OCI-LY1 (cell line): ENCODE data around the gene FNDC8.

Source experiments
- H2AFZ ChIP-seq: fragments of 200-600 bp; sonication (generic), shearing (Covaris generic); 2 replicates; pipeline ENCODE4 v1.6.0; 2014; ENCODE audit warnings: antibody characterized with exemption, mild to moderate bottlenecking, low read length
- H3F3A ChIP-seq: fragments of 200-600 bp; sonication (generic), shearing (Covaris generic); 2 replicates; pipeline ENCODE4 v1.6.0; 2014; ENCODE audit warnings: mild to moderate bottlenecking, antibody characterized with exemption, low read length, moderate library complexity; ENCODE audit not compliant: insufficient read depth
- H3K27ac ChIP-seq: fragments of 200-600 bp; sonication (generic); 2 replicates; pipeline ENCODE4 v1.5.1; 2014; ENCODE audit warnings: low read length, mixed run types, mild to moderate bottlenecking, low read depth; ENCODE audit not compliant: poor library complexity, severe bottlenecking
- H3K27me3 ChIP-seq: fragments of 200-600 bp; sonication (generic); 2 replicates; pipeline ENCODE4 v1.6.0; 2014; ENCODE audit warnings: antibody characterized with exemption, mild to moderate bottlenecking, low read length, moderate library complexity; ENCODE audit not compliant: insufficient read depth
- H3K36me3 ChIP-seq: fragments of 200-600 bp; sonication (generic); 2 replicates; pipeline ENCODE4 v1.6.1; 2014; ENCODE audit warnings: mild to moderate bottlenecking, antibody characterized with exemption, low read length, moderate library complexity, mixed read lengths; ENCODE audit not compliant: insufficient read depth
- H3K4me1 ChIP-seq: fragments of 200-600 bp; sonication (generic); 2 replicates; pipeline ENCODE4 v1.5.1; 2014; ENCODE audit warnings: mild to moderate bottlenecking, low read length, moderate library complexity; ENCODE audit not compliant: insufficient read depth, severe bottlenecking
- H3K4me2 ChIP-seq: fragments of 200-600 bp; sonication (generic), shearing (Covaris generic); 2 replicates; pipeline ENCODE4 v1.6.1; 2014; ENCODE audit warnings: low read length
- H3K4me3 ChIP-seq: fragments of 200-600 bp; sonication (generic); 2 replicates; pipeline ENCODE4 v1.5.1; 2014; ENCODE audit warnings: low read length, low read depth, mild to moderate bottlenecking, mixed read lengths; ENCODE audit not compliant: poor library complexity, severe bottlenecking
- H3K79me2 ChIP-seq: fragments of 200-600 bp; shearing (Covaris generic); 2 replicates; pipeline ENCODE4 v1.6.1; 2016; ENCODE audit warnings: mixed run types, low read length, mixed read lengths; ENCODE audit not compliant: insufficient read depth
- H3K9ac ChIP-seq: fragments of 200-600 bp; sonication (generic), shearing (Covaris generic); 2 replicates; pipeline ENCODE4 v1.6.1; 2014; ENCODE audit warnings: mild to moderate bottlenecking, low read length, mixed read lengths
- H3K9me2 ChIP-seq: fragments of 200-600 bp; sonication (generic), shearing (Covaris generic); 2 replicates; pipeline ENCODE4 v1.6.1; 2014; ENCODE audit warnings: low read depth, mild to moderate bottlenecking, low read length, mixed read lengths
- H3K9me3 ChIP-seq: fragments of 200-600 bp; shearing (Covaris generic); 2 replicates; pipeline ENCODE4 v1.6.1; 2014; ENCODE audit warnings: low read length, mixed read lengths
- H4K20me1 ChIP-seq: fragments of 200-600 bp; sonication (generic), shearing (Covaris generic); 2 replicates; pipeline ENCODE4 v1.6.0; 2016; ENCODE audit warnings: mild to moderate bottlenecking, low read length; ENCODE audit not compliant: insufficient read depth
- EZH2 ChIP-seq: fragments of 200-600 bp; sonication (generic), shearing (Covaris generic); IDR thresholded peaks from 2 replicates; pipeline ENCODE4 v1.8.0; 2017; ENCODE audit warnings: borderline replicate concordance, mixed run types, mild to moderate bottlenecking, antibody characterized with exemption, low read length, moderate library complexity, mixed read lengths
- TF ChIP-seq, protein P1 (sequence below): fragments of 200-600 bp; sonication (generic), shearing (Covaris generic); IDR thresholded peaks from 2 replicates; pipeline ENCODE4 v1.5.1; 2017; ENCODE audit warnings: mild to moderate bottlenecking, antibody characterized with exemption, low read length, moderate library complexity, mixed read lengths

FNDC8 gene

DNA sequence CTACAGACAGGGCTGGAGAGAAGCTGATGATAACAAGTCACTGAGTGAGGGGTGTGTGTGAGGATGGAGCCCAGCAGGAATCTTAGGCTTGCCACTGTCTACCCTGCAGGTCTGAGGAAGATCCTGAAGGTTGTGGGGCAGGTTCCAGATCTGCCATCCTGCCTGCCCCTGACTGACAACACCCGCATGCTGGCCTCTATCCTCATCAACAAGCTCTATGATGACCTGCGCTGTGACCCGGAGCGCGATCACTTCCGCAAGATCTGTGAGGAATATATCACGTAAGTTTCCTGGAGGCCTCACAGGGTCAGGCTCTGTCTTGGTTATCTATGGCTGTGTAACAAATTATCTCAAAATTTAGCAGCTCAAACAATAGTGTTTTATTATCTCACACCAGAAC is 42.5 kb downstream of the FNDC8 start:
- H3K9me2 ChIP-seq = no peaks in the 10 kb centered on the region
- H3K9ac ChIP-seq = no peak overlapping the region
- TF ChIP-seq, protein P1, sequence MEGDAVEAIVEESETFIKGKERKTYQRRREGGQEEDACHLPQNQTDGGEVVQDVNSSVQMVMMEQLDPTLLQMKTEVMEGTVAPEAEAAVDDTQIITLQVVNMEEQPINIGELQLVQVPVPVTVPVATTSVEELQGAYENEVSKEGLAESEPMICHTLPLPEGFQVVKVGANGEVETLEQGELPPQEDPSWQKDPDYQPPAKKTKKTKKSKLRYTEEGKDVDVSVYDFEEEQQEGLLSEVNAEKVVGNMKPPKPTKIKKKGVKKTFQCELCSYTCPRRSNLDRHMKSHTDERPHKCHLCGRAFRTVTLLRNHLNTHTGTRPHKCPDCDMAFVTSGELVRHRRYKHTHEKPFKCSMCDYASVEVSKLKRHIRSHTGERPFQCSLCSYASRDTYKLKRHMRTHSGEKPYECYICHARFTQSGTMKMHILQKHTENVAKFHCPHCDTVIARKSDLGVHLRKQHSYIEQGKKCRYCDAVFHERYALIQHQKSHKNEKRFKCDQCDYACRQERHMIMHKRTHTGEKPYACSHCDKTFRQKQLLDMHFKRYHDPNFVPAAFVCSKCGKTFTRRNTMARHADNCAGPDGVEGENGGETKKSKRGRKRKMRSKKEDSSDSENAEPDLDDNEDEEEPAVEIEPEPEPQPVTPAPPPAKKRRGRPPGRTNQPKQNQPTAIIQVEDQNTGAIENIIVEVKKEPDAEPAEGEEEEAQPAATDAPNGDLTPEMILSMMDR = no peak
- no peak for TF ChIP-seq EZH2
- no peak overlapping the region for H2AFZ ChIP-seq
- H4K20me1 ChIP-seq = no peaks in the 10 kb centered on the region
- H3K4me3 ChIP-seq = no peak overlapping the region
- no peak overlapping the region for H3K27ac ChIP-seq
- peaks cover 4% of the 10 kb centered on the region; the same call in 1 of the 2 replicates for H3K27me3 ChIP-seq
- no peaks in the 10 kb centered on the region for H3K9me3 ChIP-seq
- no peaks in the 10 kb centered on the region for H3K4me1 ChIP-seq
- H3K36me3 ChIP-seq = no peaks in the 10 kb centered on the region
- no peak overlapping the region for H3K4me2 ChIP-seq
- H3F3A ChIP-seq = no peaks in the 10 kb centered on the region
- H3K79me2 ChIP-seq = no peaks in the 10 kb centered on the region

DNA sequence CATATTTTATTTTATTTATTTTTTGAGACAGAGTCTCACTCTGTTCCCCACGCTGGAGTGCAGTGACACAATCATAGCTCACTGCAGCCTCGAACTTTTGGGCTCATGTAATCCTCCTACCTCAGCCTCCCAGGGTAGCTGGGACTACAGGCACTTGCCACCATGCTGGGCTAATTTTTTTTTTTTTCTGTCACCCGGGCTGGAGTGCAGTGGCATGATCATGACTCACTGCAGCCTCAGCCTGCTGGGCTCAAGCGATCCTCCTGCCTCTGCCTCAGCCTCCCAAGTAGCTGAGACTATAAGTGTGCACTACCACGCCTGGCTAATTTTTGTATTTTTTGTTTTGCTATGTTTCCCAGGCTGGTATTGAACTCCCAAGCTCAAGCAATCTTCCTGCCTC is 43.3 kb downstream of the FNDC8 start:
- H3K4me2 ChIP-seq = no peak overlapping the region
- no peaks in the 10 kb centered on the region for H3K79me2 ChIP-seq
- H3K27me3 ChIP-seq = peaks cover 4% of the 10 kb centered on the region; the same call in 1 of the 2 replicates
- H3K36me3 ChIP-seq = no peaks in the 10 kb centered on the region
- no peak overlapping the region for H3K27ac ChIP-seq
- no peak overlapping the region for H2AFZ ChIP-seq
- no peak overlapping the region for H3K9ac ChIP-seq
- TF ChIP-seq, protein P1 = no peak
- TF ChIP-seq EZH2 = no peak
- no peaks in the 10 kb centered on the region for H4K20me1 ChIP-seq
- H3K4me1 ChIP-seq = no peaks in the 10 kb centered on the region
- no peaks in the 10 kb centered on the region for H3K9me3 ChIP-seq
- H3F3A ChIP-seq = no peaks in the 10 kb centered on the region
- H3K9me2 ChIP-seq = no peaks in the 10 kb centered on the region
- no peak overlapping the region for H3K4me3 ChIP-seq

DNA sequence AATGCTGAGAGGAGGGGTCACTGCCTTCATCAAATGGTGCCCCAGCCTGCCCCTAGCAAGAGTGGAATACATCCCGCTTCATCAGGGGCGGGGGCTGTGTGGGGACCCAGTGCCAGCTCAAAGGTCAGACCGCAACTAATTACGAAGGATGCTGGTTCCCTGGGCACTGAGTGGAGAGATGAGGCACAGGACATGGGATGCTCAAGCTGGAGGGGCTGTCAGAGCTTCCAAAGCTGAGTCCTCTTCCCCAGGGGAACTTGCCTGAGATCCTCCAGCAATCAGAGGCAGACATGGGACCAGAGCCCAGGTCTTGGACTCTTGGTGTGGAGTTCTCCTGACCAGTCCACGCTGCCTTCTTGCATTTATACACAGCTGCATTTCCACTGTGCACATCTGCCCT is 45.1 kb downstream of the FNDC8 start:
- no peaks in the 10 kb centered on the region for H3K36me3 ChIP-seq

More for the DNA sequence above, 45.1 kb downstream of the FNDC8 start:
- Histone ChIP-seq H3K27me3 (no peaks in the 10 kb centered on the region), H2AFZ (no peak overlapping the region), H3K9ac (no peak overlapping the region), H3K9me3 (no peaks in the 10 kb centered on the region), H3K4me1 (no peaks in the 10 kb centered on the region), H3K4me3 (no peak overlapping the region), H3K27ac (no peak overlapping the region), H3K9me2 (no peaks in the 10 kb centered on the region), H4K20me1 (no peaks in the 10 kb centered on the region), H3F3A (no peaks in the 10 kb centered on the region), H3K79me2 (no peaks in the 10 kb centered on the region), H3K4me2 (no peak overlapping the region)
- TF ChIP-seq EZH2 = no peak
- TF ChIP-seq, protein P1 = no peak
